K562 (cell line): Measurements from ENCODE around the gene C1RL. TPM values are rescaled to one million over a fixed set of nuclear protein-coding genes. Genes with fewer than 3 reads are reported as not detected.
"Not testable (repeated sequence)": the region's sequence is repeated elsewhere in the genome, so short reads cannot be mapped to it uniquely, and the experiment has no call there.

ENCODE experiments used
- ATAC-seq: fragments of 200-7000 bp; cut with Tn5 transposase; 3 replicates; pipeline ENCODE4 v1.9.1; 2020; ENCODE audit warnings: moderate library complexity
- BruUV-seq: library from RNA; stranded (reverse); fragments of 400-500 nt; replicated peaks from 2 replicates; lab custom pipeline; 2021; lab: Mats Ljungman, UMichigan
- CTCF ChIA-PET: fragments of 300-600 bp; formaldehyde crosslinking; extraction: SDS; loops from one replicate; lab custom pipeline; 2021; ENCODE audit warnings: low intra/inter-chr PET ratio; lab: Yijun Ruan, JAX
- POLR2A ChIA-PET: fragments of 300-600, 350-650 bp; sonication (Branson Sonifier 250); formaldehyde crosslinking; extraction: SDS; loops from one replicate; lab custom pipeline; 2021; ENCODE audit warnings: antibody characterized with exemption, inconsistent platforms; lab: Yijun Ruan, JAX
- DNase-seq, 4 experiments: peaks; one replicate each; pipeline versions ENCODE4 v3.0.0 to v3.0.0-alpha.2; 2011 to 2018; ENCODE audit warnings: low spot score in 3 of 4, mixed read lengths in 3 of 4; ENCODE audit errors: extremely low read depth in 1 of 4
- FAIRE-seq: peaks from 2 replicates; lab custom pipeline; 2011; peaks lifted over from hg19 to GRCh38; lab: Jason Lieb, UNC
- H2AFZ ChIP-seq: 2 replicates; pipeline ENCODE4 v1.6.0; 2011; ENCODE audit warnings: low read depth, low read length, control low read depth, inconsistent platforms
- H3K27ac ChIP-seq: fragments of 200-600 bp; 3 replicates; pipeline ENCODE4 v1.8.0; 2011; ENCODE audit warnings: low read depth, mild to moderate bottlenecking, control low read depth, inconsistent platforms, low read length, moderate library complexity, mixed read lengths; ENCODE audit errors: extremely low read depth
- H3K27me3 ChIP-seq, 2 experiments: fragments of 300-600 bp in 1 of 2; 2 replicates in 1 of 2; 3 replicates in 1 of 2; pipeline versions ENCODE4 v1.6.0 to v1.8.0; 2011; ENCODE audit warnings: inconsistent platforms in 2 of 2, low read length in 2 of 2, mild to moderate bottlenecking in 1 of 2, mixed read lengths in 1 of 2, moderate library complexity in 1 of 2; ENCODE audit not compliant: control insufficient read depth in 2 of 2, insufficient read depth in 2 of 2
- H3K36me3 ChIP-seq: fragments of 300-600 bp; 3 replicates; pipeline ENCODE4 v1.8.0; 2011; ENCODE audit warnings: mild to moderate bottlenecking, low read length, inconsistent platforms; ENCODE audit not compliant: control insufficient read depth, insufficient read depth
- H3K4me1 ChIP-seq, 2 experiments: fragments of 200-600 bp in 1 of 2; replicated peaks in 1 of 2; 2 replicates in 1 of 2; 3 replicates in 1 of 2; pipeline versions ENCODE4 v1.5.1 to v1.8.0; 2011; ENCODE audit warnings: inconsistent platforms in 2 of 2, low read length in 2 of 2, mild to moderate bottlenecking in 1 of 2, mixed read lengths in 1 of 2, moderate library complexity in 1 of 2; ENCODE audit not compliant: control insufficient read depth in 2 of 2, insufficient read depth in 2 of 2
- H3K4me2 ChIP-seq: 2 replicates; pipeline ENCODE4 v1.6.1; 2011; ENCODE audit warnings: low read length, control low read depth, inconsistent platforms, mixed read lengths; ENCODE audit not compliant: insufficient read depth
- H3K4me3 ChIP-seq: fragments of 200-600 bp; sonication (generic), shearing (Covaris generic); 2 replicates; pipeline ENCODE4 v1.5.1; 2016; ENCODE audit warnings: control low read depth, inconsistent platforms
- H3K79me2 ChIP-seq: fragments of 200-600 bp; 3 replicates; pipeline ENCODE4 v1.8.0; 2011; ENCODE audit warnings: low read length, inconsistent platforms; ENCODE audit not compliant: control insufficient read depth, insufficient read depth
- H3K9ac ChIP-seq, 2 experiments: 2 replicates each; pipeline versions ENCODE4 v1.6.0 to v1.6.1; 2011; ENCODE audit warnings: low read depth in 2 of 2, low read length in 2 of 2, control low read depth in 1 of 2, inconsistent platforms in 1 of 2, mild to moderate bottlenecking in 1 of 2, mixed read lengths in 1 of 2; ENCODE audit not compliant: insufficient read depth in 1 of 2
- H3K9me1 ChIP-seq: one replicate; pipeline ENCODE4 v1.6.0; 2011; ENCODE audit warnings: inconsistent platforms, mild to moderate bottlenecking, low read length, moderate library complexity; ENCODE audit not compliant: control insufficient read depth, insufficient read depth
- H3K9me3 ChIP-seq: replicated peaks from 2 replicates; pipeline ENCODE4 v1.5.1; 2011; ENCODE audit warnings: low read depth, low read length, inconsistent platforms; ENCODE audit not compliant: control insufficient read depth, insufficient read depth
- H4K20me1 ChIP-seq: replicated peaks from 2 replicates; pipeline ENCODE4 v1.6.1; 2011; ENCODE audit warnings: low read length, inconsistent platforms, mixed read lengths; ENCODE audit not compliant: control insufficient read depth, insufficient read depth
- WGBS: fragments of 100-300 bp; shearing (Covaris generic); methylation state at CpG from one replicate; pipeline ENCODE4 v1.1.6; 2016; ENCODE audit warnings: low coverage, mixed read lengths; ENCODE audit not compliant: insufficient coverage; ENCODE audit errors: missing lambda C conversion rate; 5-methylcytosine and 5-hydroxymethylcytosine counted together
- in situ Hi-C: fragments of 300-500 bp; cut with MboI; formaldehyde crosslinking; loops from 4 replicates; pipeline ENCODE4 v1.15.0; 2018; ENCODE audit warnings: inconsistent platforms, mixed read lengths
- intact Hi-C: fragments of 100-400 bp; cut with micrococcal nuclease; formaldehyde crosslinking; loops from 2 replicates; pipeline ENCODE4 v1.14.2; 2022
- polyA plus RNA-seq, 8 experiments: library from polyadenylated mRNA; depleted of rRNA in 4 of 8; stranded (reverse) in 5 of 8; unstranded in 3 of 8; fragments of >200 nt; fragmentation: Nextera tagmentation in 2 of 8; fragmentation: Illumina TruSeq in 1 of 8; extraction: Ambion mirVana in 2 of 8; extraction: Trizol in 1 of 8; gene quantifications; 2 replicates each; pipeline versions ENCODE4 v1.2.1 to v1.2.3, GENCODE V29; 2011 to 2014; ENCODE audit warnings: inconsistent platforms in 1 of 8, missing spikeins in 1 of 8
- total RNA-seq, 7 experiments: library from RNA; depleted of rRNA in 6 of 7; stranded (reverse); fragments of >200 nt in 6 of 7; fragmentation: Illumina TruSeq in 2 of 7; extraction: Trizol in 2 of 7; gene quantifications; 2 replicates each; pipeline versions ENCODE4 v1.2.1 to v1.2.3, GENCODE V29; 2011 to 2021; ENCODE audit warnings: low replicate concordance in 1 of 7

Gene C1RL
- total and polyA plus RNA-seq, 9 of the 15 experiments (the other 6 are each of a cell fraction or from before 2014, with no cell fraction given), result 1.4 to 10.7 (median 8.0) TPM

DNA sequence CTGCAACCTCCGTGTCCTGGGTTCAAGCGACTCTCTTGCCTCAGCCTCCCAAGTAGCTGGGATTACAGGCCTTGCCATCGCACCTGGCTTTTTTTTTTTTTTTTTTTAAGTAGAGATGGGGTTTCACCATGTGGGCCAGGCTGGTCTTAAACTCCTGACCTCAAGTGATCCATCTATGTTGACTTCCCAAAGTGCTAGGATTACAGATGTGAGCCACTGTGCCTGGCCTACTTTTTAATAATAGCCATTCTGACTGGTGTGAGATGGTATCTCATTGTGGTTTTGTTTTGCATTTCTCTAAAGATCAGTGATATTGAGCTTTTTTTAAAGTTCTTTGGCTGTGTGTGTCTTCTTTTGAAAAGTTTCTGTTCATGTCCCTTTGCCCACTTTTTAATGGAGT is 59.0 kb downstream of the C1RL start:
- H3K27ac ChIP-seq, FAIRE-seq, H3K9ac ChIP-seq, BruUV-seq, H3K36me3 ChIP-seq, H3K4me2 ChIP-seq, H3K4me3 ChIP-seq, intact Hi-C loops, H3K9me3 ChIP-seq, POLR2A ChIA-PET, in situ Hi-C loops, H3K27me3 ChIP-seq, H3K9me1 ChIP-seq, CTCF ChIA-PET, H3K79me2 ChIP-seq, H3K4me1 ChIP-seq, H2AFZ ChIP-seq, ATAC-seq, DNase-seq, H4K20me1 ChIP-seq: not testable (repeated sequence)
- 60% methylated on average over 1 of the region's 3 CpGs for WGBS

DNA sequence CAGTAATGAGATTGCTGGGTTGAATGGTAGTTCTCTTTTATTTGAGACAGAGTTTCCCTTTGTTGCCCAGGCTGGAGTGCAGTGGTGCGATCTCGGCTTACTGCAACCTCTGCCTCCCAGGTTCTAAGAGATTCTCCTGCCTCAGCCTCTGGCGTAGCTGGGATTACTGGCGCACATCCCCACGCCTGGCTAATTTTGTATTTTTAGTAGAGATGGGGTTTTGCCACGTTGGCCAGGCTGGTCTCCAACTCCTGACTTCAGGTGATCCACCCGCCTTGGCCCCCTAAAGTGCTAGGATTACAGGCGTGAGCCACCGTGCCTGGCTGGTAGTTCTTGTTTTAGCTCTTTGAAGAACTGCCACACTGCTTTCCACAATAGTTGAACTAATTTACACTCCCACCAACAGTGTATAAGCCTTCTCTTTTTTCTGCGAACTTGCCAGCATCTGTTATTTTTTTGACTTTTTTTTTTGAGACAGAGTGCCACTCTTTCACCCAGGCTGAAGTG is 59.5 kb downstream of the C1RL start:
- in situ Hi-C loops, H3K9me3 ChIP-seq, H3K9me1 ChIP-seq, H2AFZ ChIP-seq, intact Hi-C loops, H3K9ac ChIP-seq, H3K79me2 ChIP-seq, DNase-seq, H4K20me1 ChIP-seq, H3K36me3 ChIP-seq, H3K4me1 ChIP-seq, FAIRE-seq, CTCF ChIA-PET, ATAC-seq, BruUV-seq, H3K27me3 ChIP-seq, H3K4me3 ChIP-seq, H3K4me2 ChIP-seq, H3K27ac ChIP-seq: not testable (repeated sequence)
- 69% methylated on average over 10 of the region's 10 CpGs for WGBS
- POLR2A ChIA-PET, result interaction anchor here (0.7 kb wide), 1 partner anchor 12 kb away, joined by 3 read pairs; no protein-coding TSS in a partner anchor
